ENCODE results near the gene CELF2. TPM values are rescaled to one million over a fixed set of nuclear protein-coding genes. Genes with fewer than 3 reads are reported as not detected.

The CELF2 gene
- total and polyA plus RNA-seq, 9 of the 15 experiments (the other 6 are each of a cell fraction or from before 2014, with no cell fraction given): 4.0 to 20.3 (median 11.1) TPM

GRCh38 chr10:11328264-11329061 lies 310.8 kb downstream of the CELF2 start:
- in situ Hi-C loops (cut with MboI): no loop called here
- no peak overlapping the region for H3K27ac ChIP-seq (ENCODE audit: extremely low read depth, low read depth, low read length)
- H3K4me3 ChIP-seq: no peak overlapping the region
- FAIRE-seq: no peak
- H3K4me1 ChIP-seq (replicated peaks in 1 of 2; ENCODE audit: control insufficient read depth in 2 of 2, insufficient read depth in 2 of 2, low read length in 2 of 2): no peaks in the 10 kb centered on the region
- 42% methylated on average over 16 of the region's 17 CpGs for WGBS (ENCODE audit: insufficient coverage, low coverage, missing lambda C conversion rate)
- POLR2A ChIA-PET: interaction anchor here (1.1 to 2.4 kb wide), 2 partner anchors 10 to 125 kb away, joined by 3 to 6 read pairs; no protein-coding TSS in a partner anchor
- ATAC-seq: peak; percentile 28; the same call in 2 of the 3 replicates
- no peaks in the 10 kb centered on the region for H3K9me1 ChIP-seq (ENCODE audit: control insufficient read depth, insufficient read depth, low read length)
- H3K9me3 ChIP-seq (replicated peaks; ENCODE audit: control insufficient read depth, insufficient read depth, low read depth, low read length): no peaks in the 10 kb centered on the region
- no peaks in the 10 kb centered on the region for H3K79me2 ChIP-seq (ENCODE audit: control insufficient read depth, insufficient read depth, low read length)
- no peak overlapping the region for H2AFZ ChIP-seq (ENCODE audit: low read depth, low read length)
- H4K20me1 ChIP-seq (replicated peaks; ENCODE audit: control insufficient read depth, insufficient read depth, low read length): no peaks in the 10 kb centered on the region
- intact Hi-C loops (cut with micrococcal nuclease): no loop called here
- BruUV-seq (replicated peaks): no TSS peak
- no peak overlapping the region for H3K9ac ChIP-seq (ENCODE audit: insufficient read depth in 1 of 2, low read depth in 2 of 2, low read length in 2 of 2)
- H3K36me3 ChIP-seq (ENCODE audit: control insufficient read depth, insufficient read depth, low read length): no peaks in the 10 kb centered on the region
- no peak for DNase-seq (ENCODE audit: extremely low read depth in 1 of 4, low spot score in 3 of 4)
- CTCF ChIA-PET (ENCODE audit: low intra/inter-chr PET ratio): no interaction called here
- no peak overlapping the region for H3K4me2 ChIP-seq (ENCODE audit: insufficient read depth, low read length)
- H3K27me3 ChIP-seq (ENCODE audit: control insufficient read depth in 2 of 2, insufficient read depth in 2 of 2, low read length in 2 of 2): no peaks in the 10 kb centered on the region
- no peak for TF ChIP-seq ATF4 (CRISPR knock-in tag; IDR thresholded peaks at IDR 0.05)
- no peak for TF ChIP-seq ARHGAP35 (IDR thresholded peaks at IDR 0.05; ENCODE audit: partially characterized antibody)
- TF ChIP-seq RERE (CRISPR knock-in tag; IDR thresholded peaks at IDR 0.05; ENCODE audit: borderline replicate concordance): no peak
- no peak for TF ChIP-seq ETV6 (IDR thresholded peaks at IDR 0.05; ENCODE audit: borderline replicate concordance in 1 of 2, low read depth in 2 of 2, low read length in 1 of 2)
- no peak for TF ChIP-seq ETV6 (CRISPR knock-in tag; IDR thresholded peaks at IDR 0.05; ENCODE audit: borderline replicate concordance)
- TF ChIP-seq SMARCE1 (IDR thresholded peaks at IDR 0.05): no peak
- TF ChIP-seq EGR1 (conservative IDR thresholded peaks at IDR 0.05): no peak
- TF ChIP-seq MEF2A (IDR thresholded peaks at IDR 0.05; ENCODE audit: control insufficient read depth, low read depth, low read length): no peak
- TF ChIP-seq SOX6 (IDR thresholded peaks at IDR 0.05): no peak
- no peak for TF ChIP-seq ZNF24 (IDR thresholded peaks at IDR 0.05)
- TF ChIP-seq SUPT5H (IDR thresholded peaks at IDR 0.05): no peak
- TF ChIP-seq ZNF395 (CRISPR knock-in tag; IDR thresholded peaks at IDR 0.05): no peak
- no peak for TF ChIP-seq CHCHD3 (CRISPR knock-in tag; IDR thresholded peaks at IDR 0.05)
- no peak for TF ChIP-seq FOXP1 (CRISPR knock-in tag; IDR thresholded peaks at IDR 0.05)

Data from K562 (cell line).